Measurements from ENCODE around the gene ATP6V0E2.
A peak's percentile ranks its signal among the peaks of the same experiment; 100 is the strongest.

Gene ATP6V0E2

DNA sequence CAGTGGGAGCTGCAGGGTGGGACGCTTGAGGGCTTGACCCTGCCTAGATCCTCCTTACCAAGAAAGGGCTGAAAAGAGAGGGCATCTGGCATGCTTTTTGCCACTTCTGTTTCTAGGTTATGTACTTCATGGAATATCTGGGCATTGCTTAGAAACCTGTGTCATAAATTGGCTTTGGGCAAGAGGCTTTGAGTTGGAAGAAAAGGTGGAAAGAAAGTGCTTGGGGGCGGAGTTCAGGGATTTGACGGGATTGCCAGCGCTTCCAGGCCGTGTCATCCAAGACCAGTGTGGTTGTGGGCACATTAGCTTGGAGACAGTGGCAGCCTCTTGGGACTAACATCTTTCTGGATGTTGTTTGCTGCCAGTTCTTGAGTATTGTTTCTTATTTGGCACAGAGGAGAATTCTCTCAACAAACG, 34.8 kb upstream of the ATP6V0E2 start:
- DNase-seq = no peak

DNA sequence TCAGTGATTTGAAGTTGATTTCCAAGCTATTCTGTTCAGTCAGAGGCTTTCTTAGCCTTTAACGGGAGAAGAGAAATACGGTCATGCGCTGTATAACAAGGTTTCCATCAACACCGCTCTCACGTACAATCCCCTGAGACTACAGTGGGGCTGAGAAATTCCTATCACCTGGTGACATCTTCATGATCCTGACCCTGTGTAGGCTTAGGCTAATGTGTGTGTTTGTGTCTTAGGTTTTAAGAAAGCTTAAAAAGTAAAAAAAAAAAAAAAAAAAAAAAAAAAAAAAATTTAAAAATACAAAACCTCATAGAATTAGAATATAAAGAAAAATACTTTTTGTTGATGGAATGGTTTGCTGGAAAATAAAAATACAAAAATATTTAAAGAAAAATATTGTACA, 33.8 kb upstream of the ATP6V0E2 start:
- no peak for DNase-seq

DNA sequence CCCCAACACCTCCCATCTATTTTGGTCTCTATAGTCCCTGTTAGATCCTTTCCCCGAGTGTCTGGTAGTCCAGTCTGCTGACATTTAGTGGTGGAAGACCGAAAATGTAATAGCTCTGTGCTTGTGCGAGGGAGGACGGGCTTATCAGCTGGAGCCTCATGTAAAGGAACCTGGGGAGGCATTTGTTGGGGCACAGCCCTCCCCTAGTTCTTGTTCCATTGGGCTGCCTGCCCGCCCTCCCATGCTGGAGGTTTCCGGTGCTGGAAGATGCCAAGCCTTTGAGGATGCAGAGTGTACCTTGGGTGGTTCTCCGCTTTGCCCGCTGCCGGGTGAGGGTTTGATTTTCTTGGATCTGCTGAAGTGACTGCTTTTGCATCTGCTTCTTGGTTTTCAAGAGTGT, 30.2 kb upstream of the ATP6V0E2 start:
- no peak for DNase-seq

DNA sequence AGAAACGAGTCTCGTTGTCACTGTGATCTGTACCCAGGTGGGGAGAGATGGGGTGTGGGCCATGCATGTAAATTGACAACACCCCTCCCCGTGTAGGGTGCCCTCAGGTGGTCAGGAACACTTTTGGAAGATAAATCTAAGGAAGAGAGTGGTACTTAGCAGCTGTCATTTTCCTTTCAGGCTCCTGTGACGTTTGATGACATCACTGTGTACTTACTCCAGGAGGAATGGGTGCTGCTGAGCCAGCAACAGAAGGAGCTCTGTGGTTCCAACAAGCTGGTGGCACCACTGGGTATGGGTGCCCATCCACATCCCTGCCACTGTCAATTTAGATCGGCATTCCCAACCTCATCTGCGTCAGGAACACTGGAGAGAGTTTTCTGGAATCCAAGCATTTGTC, 29.3 kb upstream of the ATP6V0E2 start:
- DNase-seq = no peak

DNA sequence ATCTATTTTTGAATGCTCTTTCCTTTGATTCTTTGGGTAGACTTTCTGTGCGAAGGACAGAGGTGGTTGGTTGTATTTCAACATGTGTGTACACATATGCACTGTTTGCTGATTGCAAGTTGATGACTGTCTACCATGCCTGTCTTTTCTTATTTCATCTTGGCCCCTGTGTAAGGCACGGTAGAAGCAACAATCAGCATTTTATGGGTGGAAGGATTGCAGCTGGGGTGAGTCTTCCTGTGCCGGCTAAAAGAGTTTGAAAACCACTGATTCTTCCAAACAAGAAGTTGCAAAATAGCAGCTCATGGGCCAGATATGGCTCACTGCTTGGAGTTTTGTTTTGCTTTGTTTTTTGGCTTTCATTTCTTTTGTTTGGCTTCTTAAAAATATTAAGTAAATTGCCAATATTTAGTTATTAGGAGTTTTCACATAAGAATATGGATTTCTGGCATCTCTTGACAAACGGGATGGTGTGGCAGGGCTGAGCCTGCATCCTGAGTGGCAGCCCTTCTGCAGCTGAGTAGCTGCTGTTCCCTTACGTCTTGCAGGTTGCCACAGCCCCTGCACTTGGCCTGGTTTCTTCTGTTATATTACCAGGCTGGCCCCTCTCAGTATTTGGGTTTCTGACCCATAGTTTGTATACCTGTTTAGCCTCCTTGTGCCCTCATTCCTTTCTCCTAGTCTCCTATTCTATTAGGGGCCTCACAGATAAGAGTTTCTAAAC, 28.4 kb upstream of the ATP6V0E2 start:
- no peak for DNase-seq

DNA sequence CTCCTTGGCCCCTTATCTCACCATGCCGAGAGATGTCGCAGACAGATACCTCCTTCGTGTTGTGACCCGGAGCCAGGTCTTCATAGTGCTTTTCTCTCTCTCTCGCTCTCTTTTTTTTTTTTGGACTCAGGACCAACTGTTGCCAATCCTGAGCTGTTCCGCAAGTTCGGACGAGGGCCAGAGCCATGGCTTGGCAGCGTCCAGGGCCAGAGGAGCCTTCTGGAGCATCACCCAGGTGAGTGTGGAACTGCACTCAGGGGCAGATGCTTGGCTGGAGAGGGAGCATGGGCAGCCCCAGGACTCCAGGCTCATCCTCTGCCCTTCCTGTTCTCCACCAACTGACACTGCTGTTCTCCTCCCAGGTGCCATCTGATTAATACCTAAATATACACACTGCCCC, 27.7 kb upstream of the ATP6V0E2 start:
- DNase-seq = no peak

DNA sequence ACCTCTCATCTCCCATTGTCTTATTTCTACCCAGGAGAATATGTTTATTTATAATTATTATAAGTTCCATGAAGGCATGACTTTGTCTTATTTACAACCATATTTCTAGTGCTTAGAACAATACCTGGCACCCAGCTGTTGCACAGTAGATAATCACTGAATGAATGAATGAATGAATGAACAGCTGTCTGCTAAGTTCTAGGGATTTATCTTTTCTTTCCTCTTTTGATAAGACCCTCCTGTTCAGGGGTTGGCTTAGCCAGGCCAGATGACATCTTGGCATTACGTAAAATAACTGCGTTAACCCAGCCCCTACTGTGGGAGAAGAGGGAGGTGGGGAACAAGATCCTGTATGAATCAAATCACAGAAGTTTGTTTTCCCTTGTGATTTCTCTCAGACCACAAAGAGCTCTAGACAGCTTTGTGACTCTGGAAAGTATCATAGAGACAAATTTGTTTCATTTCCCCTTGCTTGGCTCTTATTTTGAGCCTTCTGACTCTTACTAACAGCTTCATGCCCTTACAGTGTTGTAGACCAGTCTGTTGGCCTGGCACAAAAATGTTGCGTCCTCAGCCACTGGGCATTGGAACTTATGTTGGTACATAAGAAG, 27.2 kb upstream of the ATP6V0E2 start:
- no peak for DNase-seq

DNA sequence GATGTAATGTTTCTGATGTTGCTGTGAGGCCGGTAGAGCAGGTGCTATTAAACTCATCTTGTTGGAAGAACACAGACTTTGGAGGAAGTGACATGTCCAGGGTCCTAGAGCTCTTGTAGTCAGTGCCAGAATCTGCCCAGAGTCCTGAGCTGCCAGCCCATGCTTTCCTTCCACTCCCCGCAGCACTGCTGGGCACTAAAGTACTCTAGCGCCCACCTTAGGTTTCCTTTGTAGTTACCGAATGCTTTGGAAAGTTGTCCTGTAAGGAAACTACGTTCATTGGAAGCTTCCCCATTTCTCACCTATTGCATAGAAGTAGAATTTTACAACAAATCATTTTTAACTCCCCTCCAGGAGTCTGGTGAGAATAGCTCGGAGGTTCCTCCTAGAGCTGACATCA, 24.6 kb upstream of the ATP6V0E2 start:
- DNase-seq = no peak

DNA sequence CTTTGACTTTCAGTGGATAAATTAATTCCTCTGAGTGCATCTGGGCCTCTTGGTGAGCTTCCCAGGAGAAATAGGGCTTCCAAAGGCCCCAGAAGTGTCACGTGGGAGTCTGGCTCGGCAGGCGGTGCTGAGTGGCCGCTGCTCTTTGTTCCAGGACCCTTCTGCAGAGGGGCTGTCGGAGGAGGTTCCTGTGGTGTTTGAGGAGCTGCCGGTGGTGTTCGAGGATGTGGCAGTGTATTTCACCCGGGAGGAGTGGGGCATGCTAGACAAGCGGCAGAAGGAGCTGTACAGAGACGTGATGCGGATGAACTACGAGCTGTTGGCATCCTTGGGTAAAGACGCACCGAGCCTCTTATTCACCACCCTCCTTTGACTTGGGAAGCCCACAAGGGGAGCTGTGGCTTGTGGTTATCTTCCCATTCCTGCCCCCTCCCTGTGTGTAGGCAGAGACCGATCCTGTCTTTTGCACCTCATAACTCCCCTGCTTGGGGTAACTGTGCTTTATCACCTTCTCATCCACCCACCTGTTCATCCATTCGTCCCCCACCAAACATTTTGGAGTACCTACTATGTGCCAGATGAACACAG, 23.7 kb upstream of the ATP6V0E2 start:
- no peak for DNase-seq

DNA sequence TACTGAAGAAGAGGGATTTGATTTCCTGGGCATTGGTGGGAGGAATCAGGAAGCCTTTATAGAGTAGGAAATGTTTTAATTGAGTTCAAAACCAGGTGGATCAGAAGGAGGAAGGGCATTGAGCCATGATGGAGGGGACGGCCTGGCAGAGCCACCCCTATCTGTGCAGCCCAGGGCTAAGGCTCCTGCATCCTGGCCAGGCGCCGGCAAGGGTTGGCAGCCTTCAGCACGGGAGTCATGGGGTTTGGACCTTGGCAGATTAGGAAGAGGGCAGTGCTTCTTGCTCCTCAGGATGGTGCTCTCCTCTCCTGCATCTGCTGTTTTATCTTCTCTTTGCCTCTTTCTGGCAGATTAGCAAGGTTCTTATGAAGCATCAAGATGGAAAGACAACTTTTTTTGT, 23.1 kb upstream of the ATP6V0E2 start:
- DNase-seq = no peak

DNA sequence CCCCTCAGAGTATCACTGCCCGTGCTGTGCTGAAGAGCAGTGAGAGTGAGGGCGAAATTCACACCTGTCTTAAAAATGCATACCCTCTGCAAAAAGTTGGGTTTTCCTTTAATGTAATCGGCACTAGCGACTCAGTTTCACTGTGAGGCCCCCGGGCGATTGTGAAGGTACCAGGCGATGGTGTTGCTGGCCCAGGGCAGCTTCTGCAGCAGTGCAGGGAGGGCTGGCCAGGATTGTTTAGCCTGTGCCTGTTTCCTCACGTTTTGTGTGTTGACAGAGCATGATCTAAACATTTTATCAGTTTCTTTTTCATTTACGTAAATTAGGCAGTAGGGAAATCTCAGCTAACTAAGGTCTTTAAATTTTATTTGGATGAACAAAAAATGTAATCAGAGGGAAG, 22.3 kb upstream of the ATP6V0E2 start:
- no peak for DNase-seq

DNA sequence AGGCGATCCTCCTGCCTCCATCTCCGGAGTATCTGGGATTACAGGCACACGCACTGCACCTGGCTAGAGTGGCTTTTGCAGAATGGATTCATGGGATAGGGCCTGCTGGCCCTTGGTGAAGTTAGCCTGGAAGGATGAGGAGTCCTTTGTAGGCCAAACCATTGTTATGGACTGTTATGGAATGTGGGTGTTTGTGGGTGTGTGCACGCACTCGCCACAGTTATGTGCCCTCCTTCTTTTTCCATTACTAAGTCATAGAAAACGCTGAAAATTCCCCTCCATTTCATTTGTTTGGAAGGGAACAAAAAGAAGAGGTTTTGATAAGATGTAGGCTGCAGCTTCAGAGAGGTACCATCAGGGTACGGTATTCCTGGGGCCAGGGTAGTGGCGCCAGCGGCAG, 20.6 kb upstream of the ATP6V0E2 start:
- DNase-seq = no peak

DNA sequence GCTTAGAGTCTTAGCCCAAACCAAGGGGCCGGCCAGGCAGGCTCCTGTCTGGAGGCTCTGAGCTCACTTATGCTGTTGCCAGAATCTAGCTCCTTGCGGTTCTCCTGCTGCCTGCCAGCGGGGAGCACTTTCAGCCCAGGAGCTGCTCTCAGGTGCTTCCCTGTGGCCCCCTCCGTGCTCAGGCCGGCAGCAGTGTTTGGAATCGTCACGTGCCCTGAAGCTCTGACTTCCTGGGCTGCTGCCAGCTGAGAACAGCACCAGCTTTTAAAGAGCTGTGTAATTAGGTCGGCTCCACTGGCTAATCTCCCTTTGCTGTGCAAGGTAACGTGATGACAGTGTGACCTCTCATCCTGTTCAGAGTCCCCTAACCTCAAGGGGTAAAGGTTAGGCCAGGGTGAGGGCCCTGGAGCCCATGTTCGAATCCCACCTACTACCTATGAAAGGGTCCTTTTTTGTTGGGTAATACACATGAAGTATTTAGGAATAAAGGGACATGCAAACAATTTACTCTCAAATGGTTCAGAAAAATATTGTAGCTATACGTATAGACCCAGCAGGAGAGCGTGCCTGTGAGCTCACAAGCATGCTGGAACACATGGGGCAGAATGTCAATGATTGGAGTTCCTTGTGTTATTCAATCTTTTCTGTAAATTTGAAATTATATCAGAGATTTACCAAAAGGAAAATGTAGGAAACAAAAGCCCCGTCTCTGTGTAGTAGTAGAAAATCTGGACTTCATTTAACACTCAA, 19.0 kb upstream of the ATP6V0E2 start:
- DNase-seq = peak; percentile 63

DNA sequence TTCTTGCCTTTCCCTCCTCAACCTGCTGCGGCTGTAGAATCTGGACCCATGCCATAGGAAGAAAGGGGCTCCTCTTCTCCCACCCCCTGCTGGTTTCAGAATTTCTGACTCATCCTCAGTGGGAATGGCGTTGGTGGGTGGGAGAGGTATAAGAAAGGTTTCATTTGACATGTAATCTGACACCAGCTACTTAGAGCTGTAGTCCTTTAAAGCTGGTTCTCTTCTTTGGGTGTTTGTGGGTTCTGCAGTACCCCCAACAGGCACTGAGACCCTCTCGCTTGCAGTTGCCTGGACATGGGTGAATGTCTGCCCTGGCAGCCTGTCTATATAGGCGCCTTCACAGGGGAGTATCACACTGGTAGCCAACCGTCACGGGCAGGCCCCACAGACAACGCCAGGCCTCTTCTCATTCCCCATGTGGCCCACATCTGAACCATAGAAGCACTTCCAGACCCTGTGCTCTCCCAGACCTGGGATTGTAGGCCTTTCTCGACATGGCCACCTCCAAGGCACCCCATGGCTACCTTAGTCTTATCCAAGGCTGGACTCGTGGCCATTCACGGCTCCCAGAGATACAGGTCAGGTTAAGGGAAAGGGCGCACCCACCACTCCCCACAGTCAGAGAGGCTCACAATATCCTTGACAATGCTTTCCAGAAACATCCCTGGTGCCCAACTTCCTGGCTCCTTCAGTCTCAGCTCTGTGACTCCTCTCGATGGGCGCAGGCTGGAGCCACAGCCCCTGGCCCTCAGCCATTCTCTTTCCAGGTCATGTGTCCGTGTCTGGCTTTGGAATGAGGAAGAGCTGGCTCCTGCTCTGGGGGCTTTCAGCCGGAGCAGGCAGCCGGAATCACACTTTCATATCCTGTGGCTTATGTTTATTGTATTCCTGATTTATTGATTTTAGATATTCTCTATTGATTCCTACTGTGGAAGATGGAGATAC, 18.1 kb upstream of the ATP6V0E2 start:
- DNase-seq = no peak

DNA sequence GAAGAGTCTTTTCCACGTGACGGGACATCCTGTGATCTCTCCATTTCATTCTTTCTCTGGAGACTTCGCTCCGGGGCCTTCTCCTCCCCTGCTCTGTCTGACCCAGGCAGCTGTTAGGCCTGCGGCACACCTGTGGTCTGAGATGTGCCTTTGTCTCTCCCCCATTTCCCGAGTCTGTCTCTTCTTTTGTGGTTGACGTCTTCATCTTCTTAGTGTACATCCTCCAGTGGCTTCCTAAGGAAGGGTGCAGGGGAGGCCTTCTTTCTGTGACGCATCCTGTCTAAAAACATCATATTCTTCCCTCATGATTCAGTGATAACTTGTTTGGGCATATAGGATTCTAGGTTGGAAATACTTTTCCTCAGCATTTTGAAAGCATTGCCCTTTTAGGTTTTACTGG, 17.2 kb upstream of the ATP6V0E2 start:
- DNase-seq = no peak

DNA sequence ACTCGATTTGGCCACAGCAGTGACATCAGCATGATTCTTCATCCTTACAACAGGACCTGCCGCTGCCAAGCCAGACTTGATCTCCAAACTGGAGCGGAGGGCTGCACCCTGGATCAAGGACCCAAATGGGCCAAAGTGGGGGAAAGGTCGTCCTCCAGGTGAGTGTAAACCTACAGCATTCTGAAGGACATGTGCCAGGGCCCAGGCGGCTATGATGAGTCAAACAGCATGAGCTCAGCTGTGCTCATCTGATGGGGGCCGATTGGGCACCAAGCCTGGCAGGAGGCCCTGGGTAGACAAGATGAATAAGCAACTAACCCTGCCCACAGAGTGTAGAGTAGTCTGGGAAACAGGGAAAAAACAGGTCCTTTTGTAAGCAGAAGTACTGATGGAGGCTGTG, 14.4 kb upstream of the ATP6V0E2 start:
- DNase-seq = no peak

DNA sequence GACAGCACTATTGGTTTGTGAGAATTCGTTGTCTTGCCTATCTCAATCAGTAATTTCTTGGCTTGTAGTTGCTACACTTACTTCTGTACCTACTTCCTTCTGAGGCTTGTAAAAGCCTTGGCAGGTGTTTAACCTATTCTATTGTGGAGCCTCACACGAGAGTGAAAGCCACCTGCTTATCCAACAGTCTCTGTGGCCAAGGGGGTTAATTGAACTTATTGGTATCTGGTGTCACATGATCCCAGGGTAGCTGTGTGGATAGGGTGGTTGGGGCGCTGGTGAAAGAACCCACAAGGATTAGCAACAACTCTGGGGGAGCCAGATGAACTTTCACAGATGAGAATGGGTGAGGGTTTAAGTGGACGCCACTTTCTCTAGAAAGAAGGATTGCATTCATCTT, 13.9 kb upstream of the ATP6V0E2 start:
- no peak for DNase-seq

DNA sequence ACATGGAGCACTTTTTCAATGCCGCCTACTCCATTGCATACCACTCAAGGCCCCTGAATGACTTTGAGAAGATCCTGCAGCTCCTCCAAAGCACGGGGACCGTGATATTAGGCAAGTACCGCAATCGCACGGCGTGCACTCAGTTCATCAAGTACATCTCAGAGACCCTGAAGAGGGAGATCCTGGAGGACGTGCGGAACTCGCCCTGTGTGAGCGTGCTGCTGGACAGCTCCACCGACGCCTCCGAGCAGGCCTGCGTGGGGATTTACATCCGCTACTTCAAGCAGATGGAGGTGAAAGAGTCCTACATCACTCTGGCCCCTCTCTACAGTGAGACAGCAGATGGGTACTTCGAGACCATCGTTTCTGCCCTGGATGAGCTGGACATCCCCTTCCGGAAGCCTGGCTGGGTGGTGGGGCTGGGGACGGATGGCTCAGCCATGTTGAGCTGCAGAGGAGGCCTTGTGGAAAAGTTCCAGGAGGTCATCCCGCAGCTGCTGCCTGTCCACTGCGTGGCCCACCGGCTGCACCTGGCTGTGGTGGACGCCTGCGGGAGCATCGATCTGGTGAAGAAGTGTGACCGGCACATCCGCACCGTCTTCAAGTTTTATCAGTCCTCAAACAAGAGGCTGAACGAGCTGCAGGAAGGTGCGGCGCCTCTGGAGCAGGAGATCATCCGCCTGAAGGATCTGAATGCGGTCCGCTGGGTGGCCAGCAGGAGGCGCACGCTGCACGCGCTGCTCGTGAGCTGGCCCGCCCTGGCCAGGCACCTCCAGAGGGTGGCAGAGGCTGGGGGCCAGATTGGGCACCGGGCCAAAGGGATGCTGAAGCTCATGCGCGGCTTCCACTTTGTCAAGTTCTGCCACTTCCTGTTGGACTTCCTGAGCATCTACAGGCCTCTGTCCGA, 12.7 kb upstream of the ATP6V0E2 start:
- no peak for DNase-seq

DNA sequence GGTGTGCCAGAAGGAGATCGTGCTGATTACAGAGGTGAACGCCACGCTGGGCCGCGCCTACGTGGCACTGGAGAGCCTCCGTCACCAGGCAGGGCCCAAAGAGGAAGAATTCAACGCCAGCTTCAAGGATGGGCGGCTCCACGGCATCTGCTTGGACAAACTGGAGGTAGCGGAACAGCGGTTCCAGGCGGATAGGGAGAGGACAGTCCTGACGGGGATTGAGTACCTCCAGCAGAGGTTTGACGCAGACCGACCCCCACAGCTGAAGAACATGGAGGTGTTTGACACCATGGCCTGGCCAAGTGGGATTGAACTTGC, 12.1 kb upstream of the ATP6V0E2 start:
- DNase-seq = no peak

DNA sequence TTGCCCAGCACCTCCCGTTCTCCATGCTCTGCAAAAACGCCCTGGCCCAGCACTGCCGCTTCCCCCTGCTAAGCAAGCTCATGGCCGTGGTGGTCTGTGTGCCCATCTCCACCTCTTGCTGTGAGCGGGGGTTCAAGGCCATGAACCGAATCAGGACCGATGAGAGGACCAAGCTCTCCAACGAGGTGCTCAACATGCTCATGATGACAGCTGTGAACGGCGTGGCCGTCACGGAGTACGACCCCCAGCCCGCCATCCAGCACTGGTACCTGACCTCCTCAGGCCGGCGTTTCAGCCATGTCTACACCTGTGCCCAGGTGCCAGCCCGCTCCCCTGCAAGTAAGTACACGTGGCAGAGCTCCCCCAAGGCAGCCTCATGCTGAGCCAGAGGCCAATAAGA, 11.6 kb upstream of the ATP6V0E2 start:
- DNase-seq = no peak

DNA sequence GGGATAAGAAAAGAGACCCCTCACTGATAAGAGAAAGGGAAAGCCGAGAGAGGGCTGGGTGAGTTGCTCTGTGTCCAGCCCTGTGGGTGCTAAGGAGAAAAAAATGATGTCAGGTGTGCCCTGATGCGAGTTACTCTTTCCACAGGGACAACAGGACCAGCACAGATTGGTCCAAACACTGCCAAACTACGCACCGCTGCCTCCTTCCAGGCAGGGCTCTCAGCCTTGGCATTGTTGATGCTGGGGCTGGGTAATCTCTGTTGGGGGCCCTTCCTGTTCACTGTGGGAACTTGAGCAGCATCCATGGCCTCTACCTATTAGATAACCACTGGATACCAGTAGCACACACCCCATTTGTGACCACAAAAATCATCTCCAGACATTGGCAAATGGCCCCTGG, 10.3 kb upstream of the ATP6V0E2 start:
- DNase-seq = no peak

DNA sequence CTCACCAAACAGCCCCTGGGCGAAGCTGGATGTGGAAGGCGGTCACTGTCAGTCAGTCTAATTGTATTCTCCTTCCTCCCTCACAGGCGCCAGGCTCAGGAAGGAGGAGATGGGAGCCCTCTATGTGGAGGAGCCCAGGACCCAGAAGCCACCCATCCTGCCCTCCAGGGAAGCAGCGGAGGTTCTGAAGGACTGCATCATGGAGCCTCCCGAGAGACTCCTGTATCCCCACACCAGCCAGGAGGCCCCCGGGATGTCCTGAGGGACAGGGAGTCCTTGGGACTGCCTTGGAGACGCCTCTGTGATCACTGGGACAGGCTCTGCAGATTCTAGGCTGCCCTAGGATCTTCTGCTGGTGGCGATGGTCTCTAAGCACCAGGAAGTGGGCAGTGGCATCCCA, 9.7 kb upstream of the ATP6V0E2 start:
- no peak for DNase-seq
